BLaER1 treated with 17β-estradiol and CSF1 and Interleukin-3, amounts not matched to agents 10 nM and 100 nM (cell line): ENCODE measurements around the gene PLCXD1.

Experiments used
- H3K27ac ChIP-seq, 11 experiments: shearing (Covaris generic); formaldehyde crosslinking; 2 replicates each; pipeline ENCODE4 v1.8.1; 2022
- H3K27me3 ChIP-seq, 11 experiments: shearing (Covaris generic); formaldehyde crosslinking; 2 replicates each; pipeline ENCODE4 v1.8.1; 2022
- H3K36me3 ChIP-seq, 11 experiments: shearing (Covaris generic); formaldehyde crosslinking; 2 replicates each; pipeline ENCODE4 v1.8.1; 2022
- H3K4me1 ChIP-seq, 10 experiments: shearing (Covaris generic); formaldehyde crosslinking; 2 replicates each; pipeline ENCODE4 v1.8.1; 2022
- H3K4me2 ChIP-seq, 11 experiments: shearing (Covaris generic); formaldehyde crosslinking; 2 replicates each; pipeline ENCODE4 v1.8.1; 2022
- H3K4me3 ChIP-seq, 10 experiments: shearing (Covaris generic); formaldehyde crosslinking; 2 replicates each; pipeline ENCODE4 v1.8.1; 2022
- H3K9ac ChIP-seq, 11 experiments: shearing (Covaris generic); formaldehyde crosslinking; 2 replicates each; pipeline ENCODE4 v1.8.1; 2022
- H3K9me3 ChIP-seq, 11 experiments: shearing (Covaris generic); formaldehyde crosslinking; replicated peaks in 1 of 11; 2 replicates each; pipeline ENCODE4 v1.8.1; 2022
- H4K20me1 ChIP-seq, 11 experiments: shearing (Covaris generic); formaldehyde crosslinking; 2 replicates each; pipeline ENCODE4 v1.8.1; 2022
- Cebpa-rat ChIP-seq, 11 experiments: shearing (Covaris generic); IDR thresholded peaks; 2 replicates each; pipeline ENCODE4 v1.8.1; 2022

PLCXD1 gene

DNA sequence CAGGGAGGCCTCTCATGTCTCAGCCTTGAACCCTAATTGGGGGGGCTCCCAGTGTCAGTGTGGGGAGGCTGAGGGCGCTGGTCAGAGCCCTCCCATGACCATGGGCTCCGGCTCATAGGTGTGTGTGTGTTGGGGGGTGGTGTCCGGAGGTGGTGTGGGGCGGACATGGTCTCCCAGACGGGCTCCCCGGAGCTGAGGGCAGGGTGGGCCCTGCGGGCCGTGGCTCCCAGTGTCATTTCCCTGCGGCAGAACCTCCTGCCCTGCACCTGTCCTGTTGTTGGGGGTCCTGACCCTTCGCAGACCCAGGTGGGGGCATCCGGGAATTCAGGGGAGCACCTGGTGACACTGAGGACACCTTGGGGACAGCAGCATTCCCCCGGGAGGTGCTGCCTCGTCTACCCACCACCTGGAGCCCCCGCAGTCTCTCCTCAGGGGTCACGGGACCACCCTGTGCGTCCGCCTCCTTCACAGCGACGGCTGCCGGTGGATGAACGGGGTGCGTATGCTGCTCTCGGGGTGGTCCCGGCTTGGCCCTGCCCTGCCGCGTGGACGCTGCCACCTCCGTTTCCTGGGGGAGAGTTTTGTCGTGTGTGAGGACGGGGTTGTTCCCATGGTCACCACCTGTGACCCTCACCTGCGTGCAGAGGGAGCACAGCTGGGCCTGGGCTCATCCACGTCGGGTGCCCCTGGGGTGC lies 51.9 kb downstream of the PLCXD1 start:
- H3K4me2 ChIP-seq, result no peak overlapping the region
- H3K4me1 ChIP-seq, result peaks cover 9 to 16% (median 11%) of the 10 kb centered on the region in 10 experiments; a peak in 16 of 20 replicates
- no peak overlapping the region for H3K27ac ChIP-seq
- no peak for TF ChIP-seq Cebpa-rat (IDR thresholded peaks at IDR 0.05)
- peaks cover 15 to 58% (median 53%) of the 10 kb centered on the region in 11 experiments; a peak in 20 of 22 replicates for H3K36me3 ChIP-seq
- H3K9me3 ChIP-seq, result peaks cover 0 to 19% (median 0%) of the 10 kb centered on the region in 11 experiments; a peak in 5 of 22 replicates
- H3K9ac ChIP-seq, result no peak overlapping the region
- H4K20me1 ChIP-seq, result peaks cover 0 to 16% (median 0%) of the 10 kb centered on the region in 11 experiments; a peak in 5 of 22 replicates
- H3K4me3 ChIP-seq, result no peak overlapping the region
- H3K27me3 ChIP-seq, result peaks cover 14 to 22% (median 18%) of the 10 kb centered on the region in 11 experiments

DNA sequence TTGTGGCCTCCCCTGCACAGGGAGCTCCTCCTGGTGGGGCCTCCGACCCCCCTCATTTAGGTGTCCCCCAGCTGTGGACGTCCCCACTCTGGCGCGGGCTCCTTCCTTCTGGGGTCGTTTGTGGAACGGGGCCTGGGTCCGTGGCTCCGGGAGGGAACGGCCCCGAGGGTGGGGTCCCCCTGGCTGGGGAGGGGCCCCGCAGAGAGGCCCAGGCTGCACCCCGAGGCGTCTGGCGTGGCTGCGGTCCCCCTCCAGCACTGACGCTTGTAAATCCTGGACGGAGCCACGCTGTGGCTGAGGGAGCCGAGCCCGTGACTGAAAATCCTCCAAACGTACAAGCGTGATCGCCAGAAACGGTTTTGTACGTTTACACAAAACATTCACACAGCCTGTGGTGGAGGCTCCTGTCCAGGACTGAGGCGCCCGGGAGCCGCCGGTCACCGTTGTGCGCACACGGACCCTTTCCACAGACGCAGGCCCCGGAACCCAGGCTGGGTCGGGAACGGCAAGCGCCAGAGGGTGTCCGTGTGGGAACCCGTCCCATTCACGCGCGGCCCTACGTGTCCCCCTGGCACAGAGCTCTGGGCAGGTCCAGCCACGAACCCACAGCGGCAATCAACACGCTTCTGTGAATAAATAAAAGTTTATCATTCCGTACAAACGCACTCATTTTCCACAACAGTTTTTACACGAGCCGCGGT lies 52.6 kb downstream of the PLCXD1 start:
- Histone ChIP-seq H3K4me1 (peaks cover 9 to 16% (median 11%) of the 10 kb centered on the region in 10 experiments; a peak in 16 of 20 replicates), H3K27ac (no peak overlapping the region), H3K36me3 (peaks cover 18 to 65% (median 60%) of the 10 kb centered on the region in 11 experiments; a peak in 21 of 22 replicates), H3K27me3 (peaks cover 14 to 22% (median 18%) of the 10 kb centered on the region in 11 experiments), H3K9me3 (peaks cover 0 to 23% (median 5%) of the 10 kb centered on the region in 11 experiments; a peak in 10 of 22 replicates), H4K20me1 (peaks cover 0 to 16% (median 0%) of the 10 kb centered on the region in 11 experiments; a peak in 5 of 22 replicates), H3K9ac (no peak overlapping the region), H3K4me3 (no peak overlapping the region), H3K4me2 (no peak overlapping the region)
- TF ChIP-seq Cebpa-rat (IDR thresholded peaks at IDR 0.05), result no peak

DNA sequence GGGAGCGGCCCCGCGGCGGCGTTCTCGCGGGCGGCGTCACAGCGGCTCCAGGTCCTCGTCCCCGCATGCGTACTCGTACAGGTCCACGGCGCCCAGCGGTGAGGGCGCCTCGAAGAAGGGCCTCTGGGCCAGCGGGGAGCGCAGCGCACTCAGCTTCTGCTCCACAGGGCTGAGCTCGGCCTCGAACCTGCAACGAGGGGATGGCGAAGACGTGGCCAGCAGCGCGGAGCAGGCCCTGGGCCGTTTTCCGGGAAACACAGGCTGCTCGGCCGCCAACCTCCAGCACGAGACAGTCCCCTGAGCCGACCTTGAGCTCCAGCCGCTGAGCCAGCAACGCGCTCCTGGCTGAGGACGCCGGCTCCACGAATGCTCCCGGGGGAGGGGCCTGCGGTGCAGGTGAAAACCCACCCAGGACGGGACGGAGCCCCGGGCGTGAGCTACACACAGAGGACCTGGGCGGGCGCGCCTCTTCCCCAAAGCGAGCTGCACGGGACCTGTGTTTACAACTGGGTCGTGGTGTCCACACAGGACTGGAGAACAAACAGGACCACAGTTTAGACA lies 53.2 kb downstream of the PLCXD1 start:
- no peak overlapping the region for H3K9ac ChIP-seq

DNA sequence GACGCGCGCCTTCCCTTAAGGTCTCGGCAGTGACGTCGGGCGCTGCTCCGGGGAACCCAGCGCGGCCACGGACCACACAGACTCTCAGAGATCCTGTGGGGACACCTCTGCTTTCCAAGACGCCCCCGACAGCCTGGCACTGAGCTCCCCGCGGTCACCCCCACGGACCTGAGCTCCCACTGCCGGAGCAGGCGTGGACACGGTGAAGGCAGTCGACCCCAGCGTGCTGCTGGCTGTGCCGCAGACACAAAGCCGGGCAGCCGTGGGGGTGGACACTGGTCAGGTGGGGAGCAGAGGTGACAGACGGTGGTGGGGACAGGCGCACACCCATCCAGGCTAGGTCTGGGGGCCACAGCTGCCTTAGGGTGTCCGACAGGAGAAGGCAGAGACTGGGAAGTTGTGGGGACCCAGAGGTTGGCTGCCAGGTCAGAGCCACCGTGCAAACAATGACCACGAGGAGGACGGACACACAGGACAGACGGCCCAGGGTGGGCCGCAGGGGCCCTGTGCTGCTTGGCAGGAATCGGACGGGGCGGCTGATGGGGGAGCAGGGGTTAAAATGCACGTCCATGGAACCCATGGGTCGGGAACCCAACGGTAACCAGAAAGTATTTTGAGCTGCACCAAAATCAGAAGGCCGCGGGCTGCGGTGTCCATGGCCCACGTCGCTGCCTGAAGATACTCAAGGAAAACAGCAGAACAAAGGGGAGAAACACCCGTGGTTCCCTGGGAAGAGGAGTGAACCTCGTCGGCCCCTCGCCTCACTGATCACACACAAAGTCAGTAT lies 54.0 kb downstream of the PLCXD1 start:
- peaks cover 0 to 26% (median 8%) of the 10 kb centered on the region in 11 experiments; a peak in 11 of 22 replicates for H3K9me3 ChIP-seq
- H3K27me3 ChIP-seq, result peaks cover 14 to 22% (median 18%) of the 10 kb centered on the region in 11 experiments
- TF ChIP-seq Cebpa-rat (IDR thresholded peaks at IDR 0.05), result no peak
- no peak overlapping the region for H3K4me2 ChIP-seq
- H3K9ac ChIP-seq, result no peak overlapping the region
- peaks cover 0 to 16% (median 0%) of the 10 kb centered on the region in 11 experiments; a peak in 5 of 22 replicates for H4K20me1 ChIP-seq
- H3K27ac ChIP-seq, result no peak overlapping the region
- H3K4me3 ChIP-seq, result no peak overlapping the region
- H3K36me3 ChIP-seq, result peaks cover 21 to 70% (median 63%) of the 10 kb centered on the region in 11 experiments; a peak in 21 of 22 replicates
- H3K4me1 ChIP-seq, result peaks cover 9 to 16% (median 11%) of the 10 kb centered on the region in 10 experiments; a peak in 16 of 20 replicates

More for the DNA sequence above, 53.2 kb downstream of the PLCXD1 start:
- Histone ChIP-seq H4K20me1 (peaks cover 0 to 16% (median 0%) of the 10 kb centered on the region in 11 experiments; a peak in 5 of 22 replicates), H3K4me2 (no peak overlapping the region), H3K9me3 (peaks cover 0 to 26% (median 8%) of the 10 kb centered on the region in 11 experiments; a peak in 11 of 22 replicates), H3K4me3 (no peak overlapping the region), H3K4me1 (peaks cover 9 to 16% (median 11%) of the 10 kb centered on the region in 10 experiments; a peak in 16 of 20 replicates), H3K36me3 (peaks cover 21 to 70% (median 63%) of the 10 kb centered on the region in 11 experiments; a peak in 21 of 22 replicates), H3K27ac (no peak overlapping the region), H3K27me3 (peaks cover 14 to 22% (median 18%) of the 10 kb centered on the region in 11 experiments)
- TF ChIP-seq Cebpa-rat (IDR thresholded peaks at IDR 0.05), result no peak

DNA sequence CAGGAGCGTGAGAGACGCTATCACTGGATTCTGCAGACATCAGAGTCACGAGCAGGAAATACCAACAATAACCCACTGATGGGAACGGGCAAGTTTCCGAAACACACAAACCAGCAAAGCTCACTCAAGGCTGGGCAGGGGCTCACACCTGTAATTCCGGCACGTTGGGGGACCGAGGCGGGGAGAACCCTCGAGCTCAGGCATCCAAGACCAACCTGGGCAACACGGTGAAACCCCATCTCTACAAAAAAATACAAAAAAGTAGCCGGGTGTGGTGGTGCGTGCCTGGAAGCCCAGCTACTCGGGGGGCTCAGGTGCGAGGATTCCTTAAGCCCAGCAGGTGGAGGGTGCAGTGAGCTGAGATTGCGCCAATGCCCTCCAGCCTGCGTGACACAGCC lies 54.6 kb downstream of the PLCXD1 start:
- Histone ChIP-seq H3K27ac (no peak overlapping the region), H4K20me1 (peaks cover 0 to 15% (median 0%) of the 10 kb centered on the region in 11 experiments; a peak in 5 of 22 replicates), H3K4me3 (no peak overlapping the region), H3K36me3 (peaks cover 21 to 73% (median 66%) of the 10 kb centered on the region in 11 experiments; a peak in 21 of 22 replicates), H3K9ac (no peak overlapping the region), H3K4me1 (peaks cover 9 to 14% (median 11%) of the 10 kb centered on the region in 10 experiments; a peak in 16 of 20 replicates), H3K9me3 (peaks cover 3 to 30% (median 11%) of the 10 kb centered on the region in 11 experiments; a peak in 16 of 22 replicates), H3K4me2 (no peak overlapping the region), H3K27me3 (peaks cover 11 to 18% (median 14%) of the 10 kb centered on the region in 11 experiments)
- TF ChIP-seq Cebpa-rat (IDR thresholded peaks at IDR 0.05), result no peak

DNA sequence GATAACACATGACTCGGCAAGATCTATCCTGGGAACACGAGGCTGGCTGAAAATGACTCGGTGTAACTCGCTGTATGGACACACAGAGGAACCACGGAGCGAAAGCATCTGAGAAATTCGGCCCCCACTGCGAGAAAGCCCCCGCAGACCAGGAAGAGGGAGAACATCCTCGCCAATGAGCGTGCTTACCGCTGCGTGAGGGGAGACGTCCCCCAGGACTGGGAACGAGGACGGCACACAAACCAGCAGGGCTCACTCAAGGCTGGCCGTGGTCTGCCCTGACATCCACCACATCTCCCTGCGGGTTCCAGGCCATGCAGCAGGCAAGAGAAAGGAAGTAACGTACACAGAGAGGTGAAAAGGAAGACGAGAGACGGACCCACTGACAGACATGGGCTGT lies 55.0 kb downstream of the PLCXD1 start:
- peaks cover 7 to 13% (median 9%) of the 10 kb centered on the region in 11 experiments for H3K27me3 ChIP-seq
- H3K27ac ChIP-seq, result 0 out of 22 replicates have a peak overlapping the region, but pooled peaks of 1 of the 11 experiments have one; percentile 21
- no peak overlapping the region for H3K4me2 ChIP-seq
- peaks cover 6 to 35% (median 16%) of the 10 kb centered on the region in 11 experiments; a peak in 17 of 22 replicates for H3K9me3 ChIP-seq
- peaks cover 5 to 9% (median 7%) of the 10 kb centered on the region in 10 experiments; a peak in 16 of 20 replicates for H3K4me1 ChIP-seq
- TF ChIP-seq Cebpa-rat (IDR thresholded peaks at IDR 0.05), result no peak
- peaks cover 0 to 11% (median 0%) of the 10 kb centered on the region in 11 experiments; a peak in 5 of 22 replicates for H4K20me1 ChIP-seq
- H3K36me3 ChIP-seq, result peaks cover 21 to 77% (median 70%) of the 10 kb centered on the region in 11 experiments; a peak in 21 of 22 replicates
- H3K9ac ChIP-seq, result no peak overlapping the region
- no peak overlapping the region for H3K4me3 ChIP-seq

DNA sequence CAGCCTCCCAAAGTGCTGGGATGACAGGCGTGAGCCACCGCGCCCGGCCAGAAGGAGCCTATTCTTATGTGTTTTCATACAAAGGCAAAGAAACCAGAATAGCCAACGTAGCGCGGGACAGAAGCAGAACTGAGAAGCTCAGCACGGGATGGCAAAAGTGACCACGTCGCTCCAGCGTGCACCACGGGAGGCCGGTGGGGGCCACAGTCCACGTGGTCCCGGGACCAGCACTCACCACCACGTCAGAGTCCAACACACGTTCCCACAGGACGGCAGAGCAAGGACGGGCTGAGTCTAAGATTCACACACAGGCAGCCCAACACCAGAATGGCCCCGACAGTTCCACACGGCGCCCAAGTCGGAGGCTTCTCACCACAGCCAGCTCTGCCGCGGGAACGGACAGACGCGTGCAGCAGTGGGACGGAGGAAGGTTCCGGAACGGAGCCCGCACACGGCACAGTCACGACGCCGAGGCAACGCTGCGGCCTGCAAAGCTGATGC lies 56.2 kb downstream of the PLCXD1 start:
- TF ChIP-seq Cebpa-rat (IDR thresholded peaks at IDR 0.05), result no peak
- H3K9me3 ChIP-seq, result peaks cover 14 to 45% (median 26%) of the 10 kb centered on the region in 11 experiments
- no peak overlapping the region for H3K4me3 ChIP-seq
- no peak overlapping the region for H3K4me2 ChIP-seq
- no peak overlapping the region for H3K27ac ChIP-seq
- H3K36me3 ChIP-seq, result peaks cover 27 to 85% (median 79%) of the 10 kb centered on the region in 11 experiments
- H3K27me3 ChIP-seq, result peaks cover 0 to 2% (median 0%) of the 10 kb centered on the region in 11 experiments; a peak in 1 of 22 replicates
- no peak overlapping the region for H3K9ac ChIP-seq
- H3K4me1 ChIP-seq, result 0 out of 20 replicates have a peak, but pooled peaks cover 0 to 3% (median 0%) of the 10 kb centered on the region in 10 experiments
- H4K20me1 ChIP-seq, result peaks cover 0 to 6% (median 0%) of the 10 kb centered on the region in 11 experiments; a peak in 2 of 22 replicates
